DMS53 (cell line): ENCODE results near the gene ARHGAP15.

Source experiments
- DNase-seq: peaks from one replicate; lab custom pipeline; 2025; lab: John Stamatoyannopoulos, UW

Gene ARHGAP15

GRCh38 chr2:143582046-143582747 is 453.0 kb downstream of the ARHGAP15 start:
- peak; percentile 2 for DNase-seq

DNA sequence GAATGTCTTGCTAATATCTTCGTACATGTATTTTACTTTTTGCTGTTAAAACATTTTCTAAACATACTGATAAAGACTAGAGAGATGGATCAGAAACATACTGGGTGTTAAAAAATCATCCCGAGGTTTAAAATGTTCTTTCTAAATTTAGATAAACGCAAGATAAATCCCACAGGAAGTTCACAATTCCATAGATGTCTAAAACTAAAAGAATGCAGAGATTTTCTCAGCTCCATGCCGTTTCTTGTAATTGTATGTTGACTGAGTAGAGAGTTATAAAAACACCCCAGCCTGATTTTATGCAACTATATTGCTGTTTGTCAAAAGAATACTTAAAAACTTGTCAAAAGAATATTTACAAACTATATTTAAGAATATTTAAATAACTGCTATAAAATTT is 455.7 kb downstream of the ARHGAP15 start:
- no peak for DNase-seq

DNA sequence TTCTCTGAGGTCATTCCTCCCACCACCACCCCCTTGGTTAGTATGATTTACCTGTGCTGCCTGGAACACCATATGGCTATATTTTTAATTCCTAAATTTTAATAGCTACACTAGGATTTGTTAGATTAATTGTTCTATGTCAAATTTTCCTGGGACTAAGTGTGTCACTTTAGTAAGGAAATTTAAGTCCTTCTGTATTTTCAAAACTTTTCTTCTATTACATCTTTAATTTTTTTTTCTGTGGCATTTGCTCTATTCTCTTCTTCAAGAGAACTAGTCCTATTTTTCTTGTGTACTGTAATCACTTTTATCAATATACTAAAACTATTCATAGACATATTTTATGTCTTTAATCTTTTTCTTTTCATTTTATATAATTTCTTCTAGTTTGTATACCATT is 456.9 kb downstream of the ARHGAP15 start:
- no peak for DNase-seq

DNA sequence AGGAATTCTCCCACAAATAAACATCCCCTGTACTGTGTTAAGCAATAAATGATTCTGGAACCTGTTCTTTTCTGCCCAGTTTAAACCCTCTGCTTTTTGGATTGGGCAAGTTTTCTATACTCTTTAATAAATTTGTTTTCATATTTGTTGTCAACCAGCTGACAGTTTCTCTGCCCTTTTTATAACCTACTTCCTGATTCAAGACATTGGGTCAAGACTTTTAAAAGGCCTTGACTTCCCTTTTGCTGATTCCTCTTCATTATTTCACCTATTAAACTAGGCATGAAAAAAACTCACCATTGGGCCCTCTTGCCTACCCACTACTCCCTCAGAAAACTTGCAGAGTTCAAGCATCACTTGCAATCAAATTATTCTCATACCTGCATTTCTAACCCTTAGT is 459.5 kb downstream of the ARHGAP15 start:
- no peak for DNase-seq

DNA sequence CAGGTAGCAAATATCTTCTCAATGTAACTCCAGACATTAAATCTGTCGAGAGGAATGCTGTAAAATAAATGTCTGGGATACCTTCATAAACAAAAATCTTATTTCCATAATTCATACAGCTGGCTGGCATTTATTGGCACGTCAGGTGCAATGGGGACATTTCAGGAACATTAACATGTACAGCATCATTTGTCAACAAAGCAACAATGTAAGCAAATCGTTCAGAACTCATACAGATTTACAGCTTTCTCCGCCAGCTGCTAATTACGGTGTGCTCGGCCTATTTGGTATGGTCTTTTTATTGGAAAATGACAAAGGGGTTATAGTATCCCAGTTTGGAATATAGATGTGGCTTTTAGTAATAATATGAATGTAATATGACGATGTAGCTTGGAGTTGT is 464.9 kb downstream of the ARHGAP15 start:
- DNase-seq = no peak

GRCh38 chr2:143594745-143595144 is 465.5 kb downstream of the ARHGAP15 start:
- no peak for DNase-seq

DNA sequence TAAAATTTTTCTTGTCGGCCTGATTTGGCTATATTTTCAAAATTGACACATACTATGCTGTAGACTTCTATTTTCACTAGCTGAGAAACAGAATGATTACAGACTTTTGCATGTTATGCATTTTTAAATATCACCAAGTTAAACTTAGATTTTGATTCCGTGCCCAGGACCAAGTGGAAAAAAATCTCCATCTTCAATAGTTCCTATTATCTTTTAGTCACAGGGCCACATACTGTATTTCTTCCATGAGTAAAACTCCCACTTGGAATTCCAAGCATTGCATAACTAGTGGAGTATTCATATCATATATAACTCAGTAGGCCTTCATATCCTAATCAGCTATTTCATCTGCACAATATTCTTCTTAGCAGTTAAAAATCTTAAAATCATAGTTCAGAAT is 470.9 kb downstream of the ARHGAP15 start:
- no peak for DNase-seq

DNA sequence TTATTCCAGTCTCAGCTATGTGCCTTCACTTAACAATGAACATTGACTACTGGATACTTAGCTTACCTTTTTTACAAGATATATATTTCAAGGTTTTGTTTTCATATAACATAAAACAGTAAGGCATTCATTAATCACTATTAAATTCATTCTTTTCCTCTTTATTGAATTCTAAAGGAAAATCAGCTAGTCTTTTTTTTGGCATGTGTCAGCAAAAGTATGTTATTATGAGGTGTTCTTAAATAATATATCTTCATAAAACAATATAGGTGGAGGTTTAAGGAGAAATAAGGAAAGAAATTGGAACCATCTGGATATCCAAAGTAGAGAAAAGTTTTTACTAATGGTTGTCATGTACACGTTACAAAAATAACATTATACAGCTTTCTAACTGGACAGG is 472.6 kb downstream of the ARHGAP15 start:
- no peak for DNase-seq

DNA sequence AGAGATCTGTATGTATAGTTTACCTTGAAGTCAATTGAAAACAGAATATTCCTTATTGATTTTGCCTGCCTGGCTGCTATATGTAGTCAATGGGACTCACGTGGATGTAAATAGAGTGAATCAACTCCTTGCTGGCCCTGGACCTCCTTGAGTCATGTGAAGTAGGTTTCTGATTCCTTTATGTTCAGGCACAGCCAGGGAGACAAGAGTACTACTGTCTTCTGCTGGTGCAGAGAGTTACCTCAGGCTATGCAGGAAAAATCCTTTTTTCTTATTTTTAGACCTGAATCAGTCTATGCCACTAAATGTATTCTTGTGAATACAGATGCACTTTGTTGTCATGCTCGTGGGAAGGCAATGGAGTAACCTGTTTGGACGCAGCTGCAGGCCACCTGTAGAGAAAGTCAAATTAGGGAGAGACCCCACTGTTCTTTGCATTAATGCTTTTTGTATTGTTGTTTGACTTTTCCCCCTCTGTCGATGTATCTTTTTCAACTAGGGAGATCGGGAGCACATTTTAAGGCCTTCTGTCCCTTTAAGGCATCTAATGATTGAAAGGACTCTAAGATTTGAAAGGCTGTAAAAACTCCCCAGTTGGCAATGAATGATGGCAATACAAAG is 473.9 kb downstream of the ARHGAP15 start:
- no peak for DNase-seq

DNA sequence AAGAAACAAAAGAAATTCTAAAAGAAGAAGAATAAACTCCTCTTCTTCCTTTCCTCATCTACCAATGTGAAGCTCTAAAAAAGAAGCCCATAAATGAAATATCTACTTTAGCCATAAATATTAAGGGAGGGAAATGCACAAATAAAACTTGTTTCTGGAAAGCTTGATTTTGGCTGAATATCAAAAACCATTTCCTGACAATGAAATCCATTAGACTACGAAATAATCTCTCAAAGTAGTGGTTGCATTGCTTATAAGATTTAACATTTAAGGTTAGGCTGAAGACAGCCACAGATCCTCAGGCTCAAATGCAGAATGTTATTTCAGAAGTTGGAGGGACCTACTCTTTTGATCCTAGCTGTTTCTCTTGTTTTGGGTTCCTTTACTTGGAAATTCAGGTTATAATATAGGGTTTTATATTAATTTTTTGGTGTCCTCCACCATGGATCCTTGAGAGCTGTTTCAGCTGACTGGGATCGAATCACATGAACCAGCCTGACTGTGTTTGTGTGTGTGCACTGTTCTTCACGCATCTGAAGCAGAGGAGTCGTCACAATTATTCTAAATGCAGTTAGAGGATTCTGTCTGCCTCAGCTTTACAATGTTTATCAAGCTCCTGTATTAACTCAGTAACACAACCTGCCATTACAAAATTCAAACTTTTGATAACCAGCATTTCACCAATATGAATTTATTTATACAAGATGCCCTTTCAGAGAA is 474.8 kb downstream of the ARHGAP15 start:
- DNase-seq = no peak

GRCh38 chr2:143604566-143604959 is 475.3 kb downstream of the ARHGAP15 start:
- DNase-seq = no peak

DNA sequence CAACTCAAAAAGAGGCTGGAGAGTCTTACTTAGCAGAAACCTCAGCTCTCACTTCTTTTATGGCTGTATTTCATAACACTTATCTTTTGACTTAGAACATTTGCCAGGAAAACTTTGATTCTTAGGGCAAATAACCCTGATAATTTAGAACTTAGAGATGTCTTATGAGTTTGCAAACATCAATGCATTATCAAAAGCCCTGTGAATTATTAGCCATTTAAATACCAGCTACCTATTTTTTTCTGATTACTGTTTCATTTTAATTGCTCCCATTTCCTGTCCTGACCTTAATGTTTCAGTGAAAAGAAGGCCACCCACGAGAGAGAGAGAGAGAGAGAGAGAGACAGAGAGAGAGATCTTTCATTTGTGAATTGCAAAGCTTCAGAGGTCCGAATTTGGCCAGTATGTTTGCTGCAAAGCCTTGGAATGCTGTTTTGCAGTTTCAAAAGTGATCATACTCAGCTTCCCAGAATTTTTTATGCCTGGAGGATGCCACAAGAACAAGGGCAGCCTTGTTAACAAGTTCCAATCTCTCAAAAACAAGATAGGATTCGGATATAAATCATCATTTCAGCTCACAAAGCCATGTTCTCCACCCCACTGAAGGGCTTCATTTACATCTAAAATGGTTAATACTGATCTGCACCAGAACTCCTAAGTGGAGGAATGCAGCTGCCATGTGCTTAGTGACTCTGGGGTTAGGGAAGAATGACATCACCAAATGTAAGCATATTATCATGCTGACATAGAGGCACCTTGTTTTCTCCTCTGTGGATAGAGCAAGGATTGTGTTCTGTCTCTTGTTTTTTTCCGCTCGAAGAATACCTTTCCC is 478.2 kb downstream of the ARHGAP15 start:
- DNase-seq = peak; percentile 15

GRCh38 chr2:143608063-143608423 is 478.8 kb downstream of the ARHGAP15 start:
- no peak for DNase-seq

DNA sequence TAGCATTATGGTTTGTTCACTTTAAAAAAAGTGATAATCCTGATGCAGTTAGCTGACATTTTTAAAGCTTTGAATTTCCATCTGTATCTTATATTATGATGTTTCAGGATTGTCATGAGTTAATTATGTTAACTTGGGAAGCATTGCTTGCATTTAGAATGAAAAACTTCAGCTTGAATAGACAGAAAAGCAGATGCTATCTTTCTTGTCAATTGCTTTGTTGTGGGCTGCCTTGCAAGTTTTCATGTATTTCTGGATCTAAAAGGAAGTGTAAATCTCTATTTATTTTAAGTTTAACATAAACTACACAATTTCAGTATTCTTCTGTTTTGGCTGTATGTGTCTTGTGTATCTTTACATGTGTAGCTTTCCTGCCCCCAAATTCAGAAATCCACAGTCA is 479.5 kb downstream of the ARHGAP15 start:
- no peak for DNase-seq

- no peak for DNase-seq
Measured at GRCh38 chr2:143611336-143611735, 482.1 kb downstream of the ARHGAP15 start.

- no peak for DNase-seq
Measured at GRCh38 chr2:143615562-143615961, 486.3 kb downstream of the ARHGAP15 start.

DNA sequence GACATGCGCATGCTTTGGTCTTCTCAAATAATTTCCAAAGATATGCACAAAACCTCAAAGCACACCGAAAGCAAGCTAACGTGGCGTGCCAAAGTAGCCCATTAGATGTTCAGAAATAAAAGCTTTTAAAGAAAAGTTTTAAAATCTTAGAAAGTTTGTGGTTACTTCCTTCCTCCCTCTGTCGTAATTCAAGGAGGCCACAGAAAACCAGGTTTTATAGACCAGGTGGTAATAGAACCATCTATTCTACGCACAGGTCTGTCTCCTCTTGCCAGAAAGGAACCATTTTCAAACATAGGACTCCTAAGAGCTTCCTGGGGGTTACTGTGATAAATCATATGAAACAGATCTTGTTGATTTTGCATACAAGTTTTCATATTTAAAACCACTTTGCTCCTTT is 487.2 kb downstream of the ARHGAP15 start:
- no peak for DNase-seq

DNA sequence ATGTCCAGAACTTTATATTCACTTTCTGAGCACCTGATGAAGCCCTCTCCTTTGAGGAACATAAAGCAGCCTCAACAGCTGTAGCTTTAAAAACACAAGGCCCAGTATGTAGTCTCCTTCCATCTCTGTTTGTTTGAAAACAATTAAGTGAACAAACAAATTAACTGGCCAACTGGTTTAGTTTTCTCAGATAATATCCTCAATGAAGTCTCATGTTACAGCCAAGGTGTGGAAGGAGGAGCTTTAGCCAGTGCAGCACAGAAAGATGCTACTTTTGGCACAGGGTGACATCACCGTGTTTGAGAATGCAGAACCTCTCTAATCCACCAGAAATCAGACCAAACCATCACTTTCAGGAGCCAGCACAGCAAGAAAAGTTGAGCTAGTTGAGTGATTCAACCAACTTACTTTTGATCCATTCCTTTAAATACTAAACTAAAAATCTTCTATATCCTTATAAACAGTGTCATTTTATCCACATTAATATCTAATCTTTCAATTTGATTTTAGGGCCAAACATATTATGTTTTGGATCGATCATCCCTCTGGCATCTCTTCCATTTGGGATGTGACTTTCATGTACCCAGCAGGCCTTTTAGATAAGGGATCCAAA is 488.7 kb downstream of the ARHGAP15 start:
- no peak for DNase-seq

- DNase-seq = no peak
Measured at GRCh38 chr2:143622106-143622505, 492.9 kb downstream of the ARHGAP15 start.

GRCh38 chr2:143623231-143623908 is 494.2 kb downstream of the ARHGAP15 start:
- DNase-seq = no peak

DNA sequence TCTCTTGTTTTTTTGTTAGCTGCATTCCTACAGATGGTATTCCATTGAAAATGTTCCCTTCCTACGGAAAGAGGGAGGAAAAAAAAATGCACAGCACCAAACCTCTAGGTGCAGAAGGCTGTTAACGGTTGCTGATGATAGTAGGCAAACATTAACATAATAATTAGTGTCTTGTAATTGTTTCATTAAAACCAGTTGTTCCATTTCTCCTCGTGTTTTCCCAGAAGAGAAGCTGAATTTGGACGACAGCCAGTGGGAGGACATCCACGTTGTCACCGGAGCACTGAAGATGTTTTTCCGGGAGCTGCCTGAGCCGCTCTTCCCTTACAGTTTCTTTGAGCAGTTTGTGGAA is 494.7 kb downstream of the ARHGAP15 start:
- no peak for DNase-seq

DNA sequence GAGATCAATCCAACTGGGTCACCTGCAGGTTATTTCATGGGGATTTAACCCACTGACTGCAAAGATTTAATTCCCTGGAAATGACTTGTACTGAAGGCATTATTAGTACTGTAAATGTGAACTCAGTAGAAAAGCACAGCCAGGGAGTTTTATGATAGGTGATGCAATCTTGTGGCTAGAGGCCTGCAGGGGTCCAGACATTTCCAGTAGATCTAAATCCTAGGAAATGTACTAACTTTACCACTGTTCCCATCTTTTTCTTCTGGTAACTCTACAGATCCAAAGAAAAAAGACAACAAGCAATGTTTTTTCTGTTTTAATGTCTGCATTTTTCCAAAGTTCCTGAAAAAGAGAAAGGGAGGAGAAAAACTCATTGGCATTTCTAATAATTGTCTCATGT is 500.1 kb downstream of the ARHGAP15 start:
- DNase-seq = no peak
